ENCODE data around the gene ACTN4. TPM values are rescaled to one million over a fixed set of nuclear protein-coding genes. Genes with fewer than 3 reads are reported as not detected.
"Not testable (repeated sequence)": the region's sequence is repeated elsewhere in the genome, so short reads cannot be mapped to it uniquely, and the experiment has no call there.

The ACTN4 gene
- total RNA-seq, 1 donor from 2014 or later = 975 TPM

GRCh38 chr19:38759590-38760003, 112.1 kb downstream of the ACTN4 start:
- Mint-ChIP-seq H3K9me3 (ENCODE audit: unreplicated experiment) (no peaks in the 10 kb centered on the region), H3K4me1 (ENCODE audit: low read depth, unreplicated experiment) (no peaks in the 10 kb centered on the region), H3K27ac (ENCODE audit: unreplicated experiment) (no peak overlapping the region), H3K27me3 (ENCODE audit: unreplicated experiment) (no peaks in the 10 kb centered on the region), H3K36me3 (ENCODE audit: unreplicated experiment) (peaks cover 3% of the 10 kb centered on the region), H3K4me3 (ENCODE audit: unreplicated experiment) (no peak overlapping the region)
- no peak for DNase-seq
- TF ChIP-seq, protein P1, sequence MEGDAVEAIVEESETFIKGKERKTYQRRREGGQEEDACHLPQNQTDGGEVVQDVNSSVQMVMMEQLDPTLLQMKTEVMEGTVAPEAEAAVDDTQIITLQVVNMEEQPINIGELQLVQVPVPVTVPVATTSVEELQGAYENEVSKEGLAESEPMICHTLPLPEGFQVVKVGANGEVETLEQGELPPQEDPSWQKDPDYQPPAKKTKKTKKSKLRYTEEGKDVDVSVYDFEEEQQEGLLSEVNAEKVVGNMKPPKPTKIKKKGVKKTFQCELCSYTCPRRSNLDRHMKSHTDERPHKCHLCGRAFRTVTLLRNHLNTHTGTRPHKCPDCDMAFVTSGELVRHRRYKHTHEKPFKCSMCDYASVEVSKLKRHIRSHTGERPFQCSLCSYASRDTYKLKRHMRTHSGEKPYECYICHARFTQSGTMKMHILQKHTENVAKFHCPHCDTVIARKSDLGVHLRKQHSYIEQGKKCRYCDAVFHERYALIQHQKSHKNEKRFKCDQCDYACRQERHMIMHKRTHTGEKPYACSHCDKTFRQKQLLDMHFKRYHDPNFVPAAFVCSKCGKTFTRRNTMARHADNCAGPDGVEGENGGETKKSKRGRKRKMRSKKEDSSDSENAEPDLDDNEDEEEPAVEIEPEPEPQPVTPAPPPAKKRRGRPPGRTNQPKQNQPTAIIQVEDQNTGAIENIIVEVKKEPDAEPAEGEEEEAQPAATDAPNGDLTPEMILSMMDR (IDR thresholded peaks at IDR 0.05; ENCODE audit: partially characterized antibody, unreplicated experiment) = no peak

GRCh38 chr19:38760805-38761517, 113.5 kb downstream of the ACTN4 start:
- H3K27ac Mint-ChIP-seq (ENCODE audit: unreplicated experiment); DNase-seq; H3K27me3 Mint-ChIP-seq (ENCODE audit: unreplicated experiment); H3K9me3 Mint-ChIP-seq (ENCODE audit: unreplicated experiment); H3K36me3 Mint-ChIP-seq (ENCODE audit: unreplicated experiment); H3K4me3 Mint-ChIP-seq (ENCODE audit: unreplicated experiment); H3K4me1 Mint-ChIP-seq (ENCODE audit: low read depth, unreplicated experiment): not testable (repeated sequence)

- H3K4me1 Mint-ChIP-seq (ENCODE audit: low read depth, unreplicated experiment); H3K4me3 Mint-ChIP-seq (ENCODE audit: unreplicated experiment); H3K27me3 Mint-ChIP-seq (ENCODE audit: unreplicated experiment); H3K9me3 Mint-ChIP-seq (ENCODE audit: unreplicated experiment); DNase-seq; H3K27ac Mint-ChIP-seq (ENCODE audit: unreplicated experiment); H3K36me3 Mint-ChIP-seq (ENCODE audit: unreplicated experiment): not testable (repeated sequence)
These were observed 114.5 kb downstream of the ACTN4 start for GRCh38 chr19:38761884-38762389.

DNA sequence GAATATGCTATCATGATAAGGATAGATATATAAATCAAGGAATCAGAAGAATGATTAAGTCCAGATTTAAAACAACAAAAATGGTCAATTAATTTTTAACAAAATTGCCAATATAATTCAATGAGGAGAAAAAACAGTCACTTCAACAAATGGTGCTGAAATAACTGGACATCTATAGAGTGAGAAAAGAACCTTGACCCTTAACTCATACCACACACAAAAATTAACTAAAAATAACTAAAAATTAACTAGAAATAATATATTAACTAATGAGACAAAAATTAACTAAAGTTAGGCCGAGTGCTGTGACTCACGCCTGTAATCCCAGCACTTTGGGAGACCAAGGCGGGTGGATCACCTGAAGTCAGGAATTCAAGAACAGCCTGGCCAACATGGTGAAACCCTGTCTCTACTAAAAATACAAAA, 116.4 kb downstream of the ACTN4 start:
- peaks cover 1% of the 10 kb centered on the region for H3K27me3 Mint-ChIP-seq (ENCODE audit: unreplicated experiment)
- no peak overlapping the region for H3K27ac Mint-ChIP-seq (ENCODE audit: unreplicated experiment)
- DNase-seq = no peak
- H3K4me3 Mint-ChIP-seq (ENCODE audit: unreplicated experiment) = no peak overlapping the region
- no peaks in the 10 kb centered on the region for H3K9me3 Mint-ChIP-seq (ENCODE audit: unreplicated experiment)
- H3K36me3 Mint-ChIP-seq (ENCODE audit: unreplicated experiment) = no peaks in the 10 kb centered on the region
- no peaks in the 10 kb centered on the region for H3K4me1 Mint-ChIP-seq (ENCODE audit: low read depth, unreplicated experiment)
- TF ChIP-seq, protein P1 (IDR thresholded peaks at IDR 0.05; ENCODE audit: partially characterized antibody, unreplicated experiment) = no peak

- H3K9me3 Mint-ChIP-seq (ENCODE audit: unreplicated experiment) = peaks cover 4% of the 10 kb centered on the region
- no peaks in the 10 kb centered on the region for H3K36me3 Mint-ChIP-seq (ENCODE audit: unreplicated experiment)
- H3K4me3 Mint-ChIP-seq (ENCODE audit: unreplicated experiment) = no peak overlapping the region
- H3K4me1 Mint-ChIP-seq (ENCODE audit: low read depth, unreplicated experiment) = no peaks in the 10 kb centered on the region
- H3K27ac Mint-ChIP-seq (ENCODE audit: unreplicated experiment) = no peak overlapping the region
- DNase-seq = no peak
- peaks cover 4% of the 10 kb centered on the region for H3K27me3 Mint-ChIP-seq (ENCODE audit: unreplicated experiment)
- TF ChIP-seq, protein P1 (IDR thresholded peaks at IDR 0.05; ENCODE audit: partially characterized antibody, unreplicated experiment) = no peak
These were observed 117.8 kb downstream of the ACTN4 start for GRCh38 chr19:38765214-38765613.

DNA sequence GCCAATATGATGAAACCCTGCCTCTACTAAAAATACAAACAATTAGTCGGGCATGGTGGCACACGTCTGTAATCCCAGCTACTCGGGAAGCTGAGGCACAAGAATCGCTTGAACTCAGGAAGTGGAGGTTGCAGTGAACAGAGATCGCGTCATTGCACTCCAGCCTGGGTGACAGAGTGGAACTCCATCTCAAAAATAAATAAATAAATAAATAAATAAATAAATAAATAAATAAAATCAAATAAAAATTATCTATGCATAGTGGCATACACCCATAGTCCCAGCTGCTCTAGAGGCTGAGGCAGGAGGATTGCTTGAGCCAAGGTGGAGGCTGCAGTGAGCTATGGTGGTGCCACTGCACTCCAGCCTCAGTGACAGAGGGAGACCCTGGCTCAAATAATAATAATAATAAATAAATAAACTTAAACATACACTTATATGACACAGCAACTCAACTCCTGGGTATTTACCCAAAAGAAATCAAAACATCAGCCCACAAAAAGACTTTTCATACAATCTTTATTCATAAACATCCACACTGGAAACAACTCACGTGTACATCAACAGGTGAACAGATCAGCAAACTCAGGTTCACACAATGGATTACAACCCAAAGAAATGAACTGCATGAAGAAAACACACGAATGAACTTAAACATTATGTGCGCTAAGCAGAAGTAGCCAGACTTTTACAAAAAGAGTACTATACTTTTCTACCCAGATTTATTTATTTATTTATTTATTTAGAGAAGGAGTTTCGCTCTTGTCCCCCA, 119.0 kb downstream of the ACTN4 start:
- Mint-ChIP-seq H3K36me3 (ENCODE audit: unreplicated experiment) (no peaks in the 10 kb centered on the region), H3K27me3 (ENCODE audit: unreplicated experiment) (peaks cover 4% of the 10 kb centered on the region), H3K4me3 (ENCODE audit: unreplicated experiment) (no peak overlapping the region), H3K9me3 (ENCODE audit: unreplicated experiment) (peaks cover 4% of the 10 kb centered on the region), H3K4me1 (ENCODE audit: low read depth, unreplicated experiment) (no peaks in the 10 kb centered on the region), H3K27ac (ENCODE audit: unreplicated experiment) (no peak overlapping the region)
- no peak for DNase-seq
- TF ChIP-seq, protein P1 (IDR thresholded peaks at IDR 0.05; ENCODE audit: partially characterized antibody, unreplicated experiment) = no peak
